ENCODE results near the gene LGALS8. TPM values are rescaled to one million over a fixed set of nuclear protein-coding genes. Genes with fewer than 3 reads are reported as not detected.

Gene LGALS8
- total RNA-seq, 2 donors from 2014 or later = 33.5 to 58.4 TPM

DNA sequence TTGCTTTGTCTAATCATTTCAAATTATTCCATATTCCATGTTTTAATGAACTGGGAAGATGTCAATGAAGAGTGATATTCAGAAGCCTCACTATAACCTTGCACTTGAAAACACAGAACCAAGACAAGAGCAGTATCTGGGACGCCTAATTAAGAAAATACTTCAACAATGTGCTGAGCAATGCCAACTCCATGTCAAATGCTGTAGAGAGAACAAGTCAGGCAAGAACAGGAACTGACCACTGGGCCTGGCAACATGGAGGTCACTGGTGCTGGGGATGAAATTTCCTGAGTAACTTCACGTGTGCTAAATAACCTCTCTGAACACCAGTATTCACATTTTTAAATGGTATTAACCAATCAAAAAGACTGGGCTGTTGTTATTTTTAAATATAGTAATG, 57.7 kb downstream of the LGALS8 start:
- intact Hi-C loops (cut with DNase I) = no loop called here
- DNase-seq = no peak
- TF ChIP-seq, protein P1, sequence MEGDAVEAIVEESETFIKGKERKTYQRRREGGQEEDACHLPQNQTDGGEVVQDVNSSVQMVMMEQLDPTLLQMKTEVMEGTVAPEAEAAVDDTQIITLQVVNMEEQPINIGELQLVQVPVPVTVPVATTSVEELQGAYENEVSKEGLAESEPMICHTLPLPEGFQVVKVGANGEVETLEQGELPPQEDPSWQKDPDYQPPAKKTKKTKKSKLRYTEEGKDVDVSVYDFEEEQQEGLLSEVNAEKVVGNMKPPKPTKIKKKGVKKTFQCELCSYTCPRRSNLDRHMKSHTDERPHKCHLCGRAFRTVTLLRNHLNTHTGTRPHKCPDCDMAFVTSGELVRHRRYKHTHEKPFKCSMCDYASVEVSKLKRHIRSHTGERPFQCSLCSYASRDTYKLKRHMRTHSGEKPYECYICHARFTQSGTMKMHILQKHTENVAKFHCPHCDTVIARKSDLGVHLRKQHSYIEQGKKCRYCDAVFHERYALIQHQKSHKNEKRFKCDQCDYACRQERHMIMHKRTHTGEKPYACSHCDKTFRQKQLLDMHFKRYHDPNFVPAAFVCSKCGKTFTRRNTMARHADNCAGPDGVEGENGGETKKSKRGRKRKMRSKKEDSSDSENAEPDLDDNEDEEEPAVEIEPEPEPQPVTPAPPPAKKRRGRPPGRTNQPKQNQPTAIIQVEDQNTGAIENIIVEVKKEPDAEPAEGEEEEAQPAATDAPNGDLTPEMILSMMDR (IDR thresholded peaks at IDR 0.05) = no peak
- Histone ChIP-seq H3K9me3 (no peaks in the 10 kb centered on the region), H3K9ac (ENCODE audit: low read depth in 2 of 2, low read length in 2 of 2) (no peak overlapping the region), H3K27ac (no peak overlapping the region), H3K27me3 (no peaks in the 10 kb centered on the region), H3K36me3 (no peaks in the 10 kb centered on the region), H3K4me3 (no peak overlapping the region), H3K4me1 (no peaks in the 10 kb centered on the region)

DNA sequence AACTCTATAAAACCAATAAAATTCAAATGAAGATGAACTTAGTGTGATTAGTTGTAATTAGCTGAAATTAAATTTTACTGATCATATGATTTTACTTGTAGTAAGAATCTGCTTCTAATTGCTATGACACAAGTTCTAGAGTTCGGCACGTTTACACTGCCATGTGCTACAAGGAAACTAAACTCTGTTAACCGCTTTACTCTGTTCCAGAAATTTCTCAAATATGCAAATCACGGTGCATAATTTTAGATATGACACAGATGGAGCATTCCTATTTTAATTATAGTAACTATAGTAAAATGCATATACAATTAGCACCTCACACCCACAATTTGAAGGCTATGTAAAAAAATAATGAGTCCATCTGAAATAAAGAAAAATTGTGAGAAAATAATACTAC, 65.7 kb downstream of the LGALS8 start:
- H3K4me1 ChIP-seq = no peaks in the 10 kb centered on the region
- H3K4me3 ChIP-seq = no peak overlapping the region
- H3K27me3 ChIP-seq = no peaks in the 10 kb centered on the region
- no peak overlapping the region for H3K27ac ChIP-seq
- no peak overlapping the region for H3K9ac ChIP-seq (ENCODE audit: low read depth in 2 of 2, low read length in 2 of 2)
- no peaks in the 10 kb centered on the region for H3K36me3 ChIP-seq
- TF ChIP-seq, protein P1 (IDR thresholded peaks at IDR 0.05) = no peak
- DNase-seq = no peak
- no peaks in the 10 kb centered on the region for H3K9me3 ChIP-seq
- intact Hi-C loops (cut with DNase I) = no loop called here

DNA sequence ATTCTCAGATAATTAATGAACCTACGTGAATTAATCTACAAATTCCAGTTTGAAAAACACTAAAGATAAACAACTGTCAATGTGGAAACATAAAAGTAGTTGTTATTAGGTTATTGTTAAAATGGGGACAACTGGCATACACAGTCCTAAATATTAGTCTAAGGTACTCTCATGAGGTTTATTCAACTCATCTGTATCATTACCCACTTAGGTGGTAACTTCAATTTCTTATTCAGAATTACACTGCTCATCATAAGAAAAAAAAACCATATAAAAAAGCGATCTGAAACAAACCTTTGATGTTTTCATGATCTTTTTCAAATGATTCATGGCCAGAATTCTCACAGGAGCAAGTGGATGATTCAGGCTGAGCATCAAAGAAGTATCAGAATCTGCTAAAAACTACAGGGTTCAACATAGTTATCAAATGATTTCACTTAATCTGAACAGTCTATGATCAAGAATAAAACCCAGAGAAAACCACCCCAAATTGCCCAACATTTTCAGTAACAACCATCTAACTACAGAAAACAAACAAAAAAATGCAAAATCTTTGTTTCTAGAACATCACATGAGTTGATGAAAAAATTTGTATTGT, 66.9 kb downstream of the LGALS8 start:
- no peak overlapping the region for H3K4me3 ChIP-seq
- no peaks in the 10 kb centered on the region for H3K36me3 ChIP-seq
- intact Hi-C loops (cut with DNase I) = loop anchor here (10.0 kb wide), 1 partner anchor 46 kb away; no protein-coding TSS in a partner anchor

DNA sequence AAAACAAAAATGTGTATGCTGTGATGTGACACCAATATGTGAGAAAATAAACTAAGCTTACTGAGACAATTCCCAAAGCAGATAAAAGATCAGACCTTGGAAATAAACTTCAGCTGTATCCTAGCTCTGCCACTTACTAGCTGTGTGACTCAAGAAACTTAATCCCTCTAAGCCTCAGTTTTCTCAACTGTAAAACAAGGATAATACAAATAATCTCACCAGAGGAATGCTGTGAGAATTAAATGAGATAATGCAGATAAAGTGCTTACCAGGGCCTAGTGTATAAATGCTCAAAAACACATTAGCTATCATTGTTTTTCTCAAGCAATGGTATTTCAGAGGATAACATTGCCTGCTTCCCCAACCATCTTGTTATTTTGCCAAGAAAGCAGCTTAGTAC, 78.4 kb downstream of the LGALS8 start:
- DNase-seq = no peak
- TF ChIP-seq, protein P1 (IDR thresholded peaks at IDR 0.05) = no peak

More for the DNA sequence above, 66.9 kb downstream of the LGALS8 start:
- TF ChIP-seq, protein P1 (IDR thresholded peaks at IDR 0.05) = no peak
- Histone ChIP-seq H3K9ac (ENCODE audit: low read depth in 2 of 2, low read length in 2 of 2) (no peak overlapping the region), H3K4me1 (no peaks in the 10 kb centered on the region), H3K9me3 (no peaks in the 10 kb centered on the region), H3K27me3 (no peaks in the 10 kb centered on the region), H3K27ac (no peak overlapping the region)
- no peak for DNase-seq

More for the DNA sequence above, 78.4 kb downstream of the LGALS8 start:
- H3K27me3 ChIP-seq = no peaks in the 10 kb centered on the region
- H3K36me3 ChIP-seq = no peaks in the 10 kb centered on the region
- peaks cover 5% of the 10 kb centered on the region for H3K4me1 ChIP-seq
- no peak overlapping the region for H3K27ac ChIP-seq
- H3K9ac ChIP-seq (ENCODE audit: low read depth in 2 of 2, low read length in 2 of 2) = no peak overlapping the region
- no peak overlapping the region for H3K4me3 ChIP-seq
- intact Hi-C loops (cut with DNase I) = loop anchor here (10.0 kb wide), 1 partner anchor 163 kb away; no protein-coding TSS in a partner anchor
- no peaks in the 10 kb centered on the region for H3K9me3 ChIP-seq

Other genes starting within 250 kb of the LGALS8 start
- gene ERO1B, start 242.0 kb upstream of the LGALS8 start, total RNA-seq = 1 to 10 TPM; 2.3 to 2.7 TPM
- gene EDARADD, start 129.7 kb upstream of the LGALS8 start, total RNA-seq = under 1 TPM; 0.17 to 0.27 TPM
- gene HEATR1, start 80.5 kb downstream of the LGALS8 start, total RNA-seq = 10 to 100 TPM; 15.3 to 26.6 TPM
- under 1 TPM; 0.05 to 0.72 TPM for gene ACTN2, start 162.5 kb downstream of the LGALS8 start, total RNA-seq